ENCODE measurements around the gene GOLGA6L10.
"Not testable (repeated sequence)": the region's sequence is repeated elsewhere in the genome, so short reads cannot be mapped to it uniquely, and the experiment has no call there.

GOLGA6L10 gene

DNA sequence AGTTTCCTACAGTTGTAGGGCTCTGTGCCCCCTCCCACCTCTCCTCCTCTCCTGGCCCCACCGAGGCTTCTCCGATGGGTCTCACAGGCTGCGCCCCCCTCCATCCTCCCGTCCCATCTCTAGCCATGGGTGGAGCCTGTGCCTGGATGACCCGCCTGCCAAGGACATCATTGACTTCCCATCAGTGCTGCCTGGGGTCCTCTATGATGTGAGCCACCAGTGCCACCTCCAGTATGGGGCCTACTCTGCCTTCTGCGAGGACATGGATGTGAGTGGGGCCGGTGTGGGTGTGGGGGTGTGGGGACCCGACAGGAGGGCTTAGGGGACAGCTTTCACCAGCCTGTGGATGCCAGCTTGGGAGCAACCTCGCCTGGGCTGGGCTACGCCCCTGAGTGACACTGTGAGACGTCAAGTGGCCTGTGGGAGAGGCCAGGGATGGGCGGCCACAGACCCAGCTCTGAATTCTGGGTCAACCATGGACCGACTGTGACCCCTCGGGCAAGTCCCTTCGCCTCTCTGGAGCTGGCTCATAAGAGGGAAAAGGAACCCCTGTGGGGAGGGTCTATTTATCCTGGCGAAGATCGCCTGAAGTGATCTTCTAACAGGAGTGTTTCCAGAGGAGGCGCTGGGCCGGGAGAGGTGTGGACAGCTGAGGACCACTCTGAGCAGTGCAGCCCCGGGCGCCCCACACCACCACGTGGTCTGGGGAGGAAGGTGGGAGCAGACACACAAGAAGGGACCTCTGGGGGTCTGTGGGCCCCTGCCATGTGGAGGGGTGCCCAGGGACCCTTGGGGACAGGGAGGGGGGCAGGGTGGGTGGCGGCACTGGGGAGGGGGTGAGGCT lies 32.8 kb downstream of the GOLGA6L10 start:
- not testable (repeated sequence) for DNase-seq

DNA sequence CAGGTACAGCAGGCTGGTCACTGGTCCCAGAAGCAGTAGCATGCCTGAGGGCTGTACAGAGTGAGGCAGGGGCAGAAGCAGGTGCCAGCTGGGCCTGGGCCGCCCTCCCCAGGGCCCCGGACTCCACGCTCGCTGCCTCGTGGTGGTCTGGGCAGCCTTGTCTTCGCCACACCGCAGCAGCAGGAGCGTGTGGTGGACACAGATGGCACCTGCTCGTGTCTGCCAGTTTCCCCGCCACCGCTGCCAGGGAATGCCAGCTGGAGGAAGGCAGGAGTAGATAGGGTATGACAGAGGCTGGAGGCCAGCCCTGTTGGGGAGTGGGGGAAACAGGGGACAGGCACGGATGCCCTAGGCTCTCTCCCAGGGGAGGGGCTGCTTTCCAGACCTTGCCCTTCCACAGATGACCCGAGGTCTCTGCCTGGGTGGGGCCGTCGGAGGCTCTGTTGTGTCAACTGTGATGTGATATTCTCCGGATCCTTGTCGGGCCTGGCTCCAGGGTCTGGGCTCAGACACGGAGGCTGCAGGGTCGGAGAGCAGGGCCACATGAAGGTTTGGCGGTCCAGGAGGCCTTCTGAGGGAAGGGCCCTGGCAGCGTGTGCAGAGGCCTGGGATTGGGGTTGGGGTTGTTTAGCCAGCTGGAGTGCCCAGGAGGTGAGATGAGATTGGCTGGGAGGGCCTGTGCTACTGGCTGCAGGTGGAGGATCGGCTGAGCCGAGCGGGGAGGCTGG lies 33.6 kb downstream of the GOLGA6L10 start:
- no peak for DNase-seq

DNA sequence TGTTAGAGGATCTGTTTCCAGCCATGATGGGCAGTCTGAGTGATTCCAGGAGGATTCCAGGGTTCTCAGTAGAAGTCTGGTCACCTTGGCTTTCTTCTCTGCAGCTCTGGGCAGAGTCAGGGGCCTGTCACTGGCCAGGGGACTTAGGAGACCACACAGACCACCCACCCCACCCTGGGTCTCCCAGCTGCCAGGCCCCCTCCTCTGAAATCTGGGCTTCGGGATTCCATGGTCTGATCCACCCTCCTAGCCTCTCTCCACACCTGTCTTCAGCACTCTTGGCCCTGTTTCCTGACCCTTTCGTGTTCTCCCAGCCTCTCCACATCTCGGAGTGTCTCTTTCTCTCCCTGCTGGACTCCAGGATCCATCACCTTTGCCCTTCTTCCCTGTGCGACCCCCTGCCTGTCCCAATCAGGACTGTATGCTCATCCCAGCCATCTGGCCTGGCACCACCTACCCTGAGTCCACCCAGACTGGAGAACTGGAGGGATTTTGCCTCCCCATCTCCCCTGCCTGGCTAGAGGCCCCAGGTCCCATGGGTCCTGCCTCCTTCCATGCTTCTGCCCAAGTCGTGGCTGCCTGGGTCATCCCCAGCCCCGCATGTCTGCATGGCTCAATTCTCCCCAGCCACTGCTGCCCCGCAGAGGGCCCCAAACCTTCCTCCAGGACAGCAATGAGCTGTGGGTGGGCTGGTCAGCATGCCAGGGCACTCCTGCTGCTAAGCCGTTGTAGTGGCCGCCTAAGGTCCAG lies 34.3 kb downstream of the GOLGA6L10 start:
- no peak for DNase-seq

DNA sequence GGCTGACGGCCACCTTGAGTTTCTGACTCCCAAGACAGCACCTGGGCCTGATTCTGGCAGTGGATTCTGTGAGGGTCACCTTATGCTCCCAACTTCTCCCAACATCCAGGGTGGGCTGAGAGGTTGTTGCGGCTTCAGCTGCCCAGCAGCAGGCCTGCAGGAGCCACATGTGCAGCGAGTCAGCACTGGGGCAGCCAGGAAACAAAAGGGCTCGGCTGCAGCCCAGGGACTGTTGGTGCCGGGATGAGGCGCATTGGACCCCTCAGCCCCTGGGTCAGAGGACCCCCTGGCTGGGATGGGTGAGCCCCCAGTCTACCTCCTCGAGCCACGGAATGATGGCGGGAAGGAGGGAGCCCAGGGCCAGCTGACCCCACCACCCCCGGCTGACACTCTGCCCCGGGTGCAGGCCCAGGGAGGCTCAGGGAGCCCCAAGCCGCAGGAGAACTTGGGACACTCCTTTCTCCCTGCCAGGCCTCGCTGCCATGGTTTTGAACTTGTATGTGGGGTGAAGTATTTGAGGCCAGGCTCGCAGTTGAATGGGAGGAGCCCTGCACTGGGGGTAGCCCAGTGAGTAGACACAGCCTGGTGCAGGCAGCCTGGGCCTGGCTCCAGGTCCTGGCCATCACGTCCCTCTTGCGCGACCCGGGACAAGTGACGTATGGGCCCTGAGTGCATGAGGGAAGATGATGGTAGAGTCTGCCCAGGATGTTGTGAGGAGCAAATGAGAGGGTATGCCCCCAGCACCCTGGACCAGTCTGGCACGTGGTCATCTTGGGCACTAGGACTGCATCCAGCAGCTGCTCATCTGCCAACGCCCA lies 35.1 kb downstream of the GOLGA6L10 start:
- DNase-seq: not testable (repeated sequence)

GRCh38 chr15:82313446-82313845 lies 35.8 kb downstream of the GOLGA6L10 start:
- DNase-seq: no peak

- no peak for DNase-seq
Measured at GRCh38 chr15:82312586-82313349, 36.5 kb downstream of the GOLGA6L10 start.

GRCh38 chr15:82311321-82311720 lies 38.0 kb downstream of the GOLGA6L10 start:
- not testable (repeated sequence) for DNase-seq

DNA sequence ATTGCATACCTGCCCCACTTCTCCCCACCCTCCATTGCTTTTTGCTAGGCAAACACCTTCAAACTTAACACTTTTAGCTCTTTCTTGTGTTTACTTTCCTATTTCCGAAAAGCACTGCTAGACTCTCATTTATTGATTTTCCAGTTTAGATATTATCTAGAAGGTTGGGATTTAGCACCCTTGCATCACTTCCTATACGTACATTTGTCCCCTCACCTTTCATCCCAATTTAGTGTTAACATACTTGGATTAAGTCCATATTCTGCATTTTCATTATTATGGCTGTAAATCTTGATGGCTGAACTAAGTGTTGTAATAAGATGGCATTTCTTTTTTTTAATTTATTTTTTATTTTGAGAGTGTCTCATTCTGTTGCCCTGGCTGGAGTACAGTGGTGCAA lies 39.5 kb downstream of the GOLGA6L10 start:
- DNase-seq: no peak

DNA sequence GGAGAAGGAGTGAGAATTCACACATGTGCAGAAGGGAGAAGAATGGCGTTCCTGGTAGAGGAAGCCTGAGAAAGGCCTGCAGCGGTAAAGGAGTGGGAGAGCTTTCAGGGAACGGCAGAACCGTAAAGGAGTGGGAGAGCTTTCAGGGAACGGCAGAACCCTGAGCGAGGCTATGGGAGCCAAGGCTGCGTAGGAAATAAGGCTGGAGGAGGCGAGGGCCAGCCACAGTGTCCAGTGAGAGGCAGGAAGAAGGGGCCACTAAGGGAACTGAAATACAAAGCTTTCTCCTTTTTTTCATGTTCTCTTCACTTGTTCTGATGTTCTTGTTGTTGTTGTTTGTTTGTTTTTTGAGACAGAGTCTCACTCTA lies 41.6 kb downstream of the GOLGA6L10 start:
- DNase-seq: no peak

GRCh38 chr15:82306791-82307713 lies 42.2 kb downstream of the GOLGA6L10 start:
- DNase-seq: no peak

DNA sequence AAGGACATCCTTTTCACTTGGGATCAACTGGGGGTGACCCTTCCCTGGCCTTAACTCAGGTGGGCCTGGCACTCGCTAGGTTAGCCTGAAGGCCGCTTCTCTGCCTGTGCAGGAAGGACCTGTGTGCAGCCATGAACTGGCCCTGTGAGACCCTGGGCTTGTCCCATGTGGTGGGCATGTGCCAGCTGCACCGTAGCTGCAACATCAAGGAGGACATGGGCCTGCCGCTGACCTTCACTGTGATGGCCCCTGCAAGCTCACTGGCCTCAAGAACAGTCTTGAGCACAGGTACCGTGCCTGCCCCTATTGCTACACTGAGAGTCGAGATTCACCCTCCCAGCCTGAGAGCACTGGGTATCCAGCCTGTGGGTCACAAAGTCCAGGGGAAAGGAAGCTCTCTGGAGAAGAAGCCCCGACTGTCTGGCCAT lies 43.6 kb downstream of the GOLGA6L10 start:
- DNase-seq: no peak

- no peak for DNase-seq
Measured at GRCh38 chr15:82304778-82305090, 44.5 kb downstream of the GOLGA6L10 start.

DNA sequence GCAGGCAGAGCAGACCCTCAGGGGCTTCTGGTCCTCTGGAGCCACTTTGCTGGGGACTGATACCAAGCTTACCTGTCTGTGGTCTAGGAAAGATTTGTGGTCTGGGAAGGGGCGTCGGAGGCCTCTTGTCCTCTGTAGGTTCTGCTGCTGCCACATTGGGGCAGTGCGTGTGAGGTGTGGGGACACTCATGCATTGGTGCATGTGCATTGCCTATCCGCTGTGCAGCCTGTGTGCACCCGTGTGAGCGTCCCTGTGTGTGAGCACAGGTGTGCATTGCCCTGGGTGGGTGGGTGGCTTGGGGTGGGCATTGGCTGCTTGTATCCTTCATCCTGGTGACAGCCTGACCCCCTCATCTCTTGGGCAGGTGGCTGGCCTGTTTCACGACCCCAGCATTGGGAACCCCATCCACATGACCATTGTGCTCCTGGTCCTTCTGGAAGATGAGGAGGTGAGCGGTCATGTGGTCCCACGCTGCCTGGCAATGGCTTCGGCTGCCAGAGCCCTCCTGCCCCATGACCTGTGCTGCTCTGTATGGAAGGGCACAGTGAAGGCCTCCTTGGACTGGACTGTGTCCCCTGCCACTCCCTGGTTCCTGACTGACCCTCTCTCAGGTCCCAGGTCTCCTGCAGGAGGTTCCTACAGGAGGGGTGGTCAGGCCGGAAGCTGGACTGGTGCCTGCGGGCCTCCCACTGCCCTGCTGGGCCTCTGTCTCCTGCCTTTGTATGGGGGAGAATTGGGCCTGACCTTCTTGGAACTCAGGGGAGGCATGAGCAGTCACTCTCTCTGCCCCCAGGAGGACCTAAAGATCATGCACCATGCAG lies 45.1 kb downstream of the GOLGA6L10 start:
- no peak for DNase-seq

DNA sequence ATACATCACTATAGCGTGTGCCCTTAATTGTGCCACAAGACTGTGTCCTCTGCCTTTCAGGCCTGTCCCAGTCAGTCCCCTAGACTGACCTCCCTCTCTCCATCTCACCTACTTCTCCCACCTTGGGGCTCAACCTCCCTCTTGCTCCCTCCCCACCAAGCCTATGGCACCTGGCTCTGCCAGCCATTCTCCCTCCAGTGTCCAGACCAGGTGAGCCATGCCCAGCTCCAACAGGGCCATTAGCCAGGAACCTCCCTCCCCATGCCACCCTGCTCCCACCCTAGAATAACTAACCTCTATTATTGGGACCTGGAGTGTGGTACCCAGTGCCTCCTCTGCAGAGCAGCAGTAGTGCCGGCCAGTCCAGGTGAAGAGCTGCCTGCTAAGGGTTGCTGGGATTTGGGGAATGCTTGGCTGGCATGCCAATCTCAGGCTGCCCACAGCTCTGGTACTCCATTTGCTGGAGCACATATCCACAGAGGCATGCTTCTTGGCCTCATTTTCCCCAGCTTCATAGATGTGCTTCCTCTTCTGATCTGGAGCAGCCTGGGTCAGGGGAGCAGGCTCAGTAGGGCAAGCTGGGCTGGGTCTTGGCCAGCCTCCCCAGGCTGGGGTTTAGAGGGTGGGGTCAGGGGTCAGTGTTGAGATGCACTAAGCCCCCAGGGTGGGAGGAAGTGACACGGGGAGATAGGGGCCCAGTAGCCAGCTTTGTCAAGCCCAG lies 47.8 kb downstream of the GOLGA6L10 start:
- no peak for DNase-seq

GRCh38 chr15:82300883-82301282 lies 48.4 kb downstream of the GOLGA6L10 start:
- no peak for DNase-seq

DNA sequence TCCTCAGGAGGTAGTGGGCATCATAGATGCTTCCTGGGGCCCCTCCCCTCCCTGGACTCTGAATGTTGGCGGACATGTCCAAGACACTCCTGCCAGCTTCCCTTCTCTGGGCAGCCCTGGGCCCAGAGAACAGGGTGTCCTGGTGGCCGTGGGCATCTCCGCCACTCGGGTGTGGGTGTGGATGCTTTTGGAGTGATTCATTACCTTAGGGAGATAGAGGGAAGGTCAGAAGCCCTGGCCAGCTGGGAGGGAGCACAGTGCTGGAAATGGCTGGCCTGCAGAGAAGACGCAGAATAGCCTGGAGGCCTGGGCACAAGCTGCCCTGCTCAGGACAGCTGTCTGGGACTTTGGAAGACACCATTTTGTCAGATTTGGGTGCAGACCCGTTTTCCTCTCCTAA lies 48.9 kb downstream of the GOLGA6L10 start:
- not testable (repeated sequence) for DNase-seq

- not testable (repeated sequence) for DNase-seq
Measured at GRCh38 chr15:82299511-82299914, 49.8 kb downstream of the GOLGA6L10 start.

DNA sequence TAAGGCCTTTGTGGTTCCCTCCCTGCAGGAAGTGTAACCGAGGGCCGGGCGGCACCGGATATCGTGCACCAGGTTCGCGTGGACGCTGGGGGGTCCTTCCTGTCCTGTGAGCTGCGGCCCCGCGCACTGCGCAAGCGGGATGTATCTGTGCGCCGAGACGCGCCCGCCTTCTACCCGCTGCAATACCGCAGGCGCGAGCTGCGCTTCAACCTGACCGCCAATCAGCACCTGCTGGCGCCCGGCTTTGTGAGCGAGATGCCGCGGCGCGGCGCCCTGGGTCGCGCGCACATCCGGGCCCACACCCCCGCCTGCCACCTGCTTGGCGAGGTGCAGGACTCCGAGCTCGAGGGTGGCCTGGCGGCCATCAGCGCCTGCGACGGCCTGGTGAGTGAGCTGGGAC lies 50.8 kb downstream of the GOLGA6L10 start:
- peak; percentile 25 to 64 for DNase-seq

DNA sequence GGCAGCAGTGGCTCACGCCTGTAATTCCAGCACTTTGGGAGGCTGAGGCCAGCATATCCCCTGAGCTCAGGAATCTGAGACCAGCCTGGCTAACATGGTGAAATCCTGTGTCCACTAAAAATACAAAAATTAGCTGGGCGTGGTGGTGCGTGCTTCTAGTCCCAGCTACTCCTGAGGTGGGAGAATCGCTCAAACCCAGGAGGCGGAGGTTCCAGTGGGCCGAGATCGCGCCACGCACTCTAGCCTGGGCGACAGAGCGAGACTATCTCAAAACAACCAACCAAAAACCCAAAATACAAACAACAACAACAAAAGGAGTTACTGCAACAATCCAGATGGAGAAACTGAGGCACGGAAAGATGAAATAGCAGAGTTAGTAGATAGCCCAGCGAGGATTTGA lies 51.2 kb downstream of the GOLGA6L10 start:
- no peak for DNase-seq

Measured in CD4-positive, alpha-beta T cell treated with Interferon alpha-2 for 1 hour (primary cell).